ENCODE data around the gene NQO1.

NQO1 gene

DNA sequence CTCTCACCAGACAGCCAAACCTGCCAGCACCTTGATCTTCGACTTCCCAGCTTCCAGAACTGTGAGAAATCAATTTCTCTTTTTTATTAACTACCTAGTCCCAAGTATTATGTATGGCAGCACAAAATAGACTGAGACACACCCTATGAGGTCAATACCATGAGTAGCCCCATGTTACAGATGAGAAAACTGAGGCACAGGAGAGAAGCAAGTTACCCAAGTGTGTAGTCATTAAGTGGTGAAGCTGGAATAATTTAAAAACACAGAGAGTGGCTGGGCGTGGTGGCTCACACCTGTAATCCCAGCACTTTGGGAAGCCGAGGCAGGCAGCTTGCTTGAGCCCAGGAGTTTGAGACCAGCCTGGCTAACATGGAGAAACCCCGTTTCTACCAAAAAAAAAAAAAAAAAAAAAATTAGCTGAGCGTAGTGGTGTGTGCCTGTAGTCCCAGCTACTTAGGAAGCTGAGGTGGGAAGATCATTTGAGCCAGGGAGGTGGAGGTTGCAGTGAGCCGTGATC, 4.9 kb downstream of the NQO1 start:
- Histone ChIP-seq H2AFZ (ENCODE audit: low read depth, low read length, severe bottlenecking) (no peak overlapping the region), H3K4me2 (ENCODE audit: low read depth, low read length, poor library complexity, severe bottlenecking) (no peak overlapping the region), H3F3A (ENCODE audit: insufficient read depth) (no peaks in the 10 kb centered on the region), H3K9ac (ENCODE audit: low read length) (no peak overlapping the region), H3K27me3 (ENCODE audit: low read length) (no peaks in the 10 kb centered on the region), H3K27ac (ENCODE audit: low read depth, low read length) (no peak overlapping the region), H3K79me2 (ENCODE audit: insufficient read depth, low read length) (no peaks in the 10 kb centered on the region), H3K9me2 (replicated peaks; ENCODE audit: insufficient read depth, low read length) (no peaks in the 10 kb centered on the region), H4K20me1 (ENCODE audit: low read depth, low read length) (no peaks in the 10 kb centered on the region), H3K9me3 (ENCODE audit: insufficient read depth, low read length) (no peaks in the 10 kb centered on the region), H3K4me3 (ENCODE audit: insufficient read depth, low read length, poor library complexity, severe bottlenecking) (no peak overlapping the region), H3K36me3 (ENCODE audit: low read length) (no peaks in the 10 kb centered on the region)
- TF ChIP-seq EZH2phosphoT487 (conservative IDR thresholded peaks at IDR 0.05; ENCODE audit: low read length) (no peak), CTCF (IDR thresholded peaks at IDR 0.05; ENCODE audit: insufficient read depth, low read length, poor library complexity, severe bottlenecking) (no peak)

DNA sequence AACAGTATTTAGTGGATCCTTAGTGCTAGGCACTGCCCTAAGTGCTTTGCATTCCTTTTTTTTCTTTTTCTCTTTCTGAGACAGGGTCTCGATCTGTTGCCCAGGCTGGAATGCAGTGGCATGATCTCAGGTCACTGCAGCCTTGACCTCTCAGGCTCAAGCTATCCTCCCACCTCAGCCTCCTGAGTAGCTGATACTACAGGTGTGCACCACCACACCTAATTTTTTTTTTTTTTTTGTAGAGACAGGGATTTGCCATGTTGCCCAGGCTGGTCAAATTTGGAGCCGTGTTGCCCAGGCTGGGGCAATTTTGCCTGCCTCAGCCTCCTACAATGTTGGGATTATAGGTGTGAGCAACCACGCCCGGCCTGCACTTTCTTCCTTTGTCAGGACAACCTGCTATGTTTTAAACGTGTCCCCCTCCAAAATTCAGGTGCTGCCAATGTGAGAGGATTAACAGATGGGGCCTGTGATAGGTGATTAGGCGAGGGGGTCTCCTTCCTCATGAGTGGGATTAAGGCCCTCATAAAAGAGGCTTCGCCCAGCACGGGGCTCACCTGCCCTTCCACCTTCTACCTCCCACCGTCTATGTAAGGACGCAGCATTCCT, 5.4 kb downstream of the NQO1 start:
- Histone ChIP-seq H3F3A (ENCODE audit: insufficient read depth) (no peaks in the 10 kb centered on the region), H3K4me3 (ENCODE audit: insufficient read depth, low read length, poor library complexity, severe bottlenecking) (no peak overlapping the region), H3K4me2 (ENCODE audit: low read depth, low read length, poor library complexity, severe bottlenecking) (no peak overlapping the region), H3K27me3 (ENCODE audit: low read length) (no peaks in the 10 kb centered on the region), H4K20me1 (ENCODE audit: low read depth, low read length) (no peaks in the 10 kb centered on the region), H2AFZ (ENCODE audit: low read depth, low read length, severe bottlenecking) (no peak overlapping the region), H3K36me3 (ENCODE audit: low read length) (no peaks in the 10 kb centered on the region), H3K9ac (ENCODE audit: low read length) (no peak overlapping the region), H3K9me2 (replicated peaks; ENCODE audit: insufficient read depth, low read length) (no peaks in the 10 kb centered on the region), H3K9me3 (ENCODE audit: insufficient read depth, low read length) (no peaks in the 10 kb centered on the region), H3K79me2 (ENCODE audit: insufficient read depth, low read length) (no peaks in the 10 kb centered on the region), H3K27ac (ENCODE audit: low read depth, low read length) (no peak overlapping the region)
- no peak for TF ChIP-seq EZH2phosphoT487 (conservative IDR thresholded peaks at IDR 0.05; ENCODE audit: low read length)
- TF ChIP-seq CTCF (IDR thresholded peaks at IDR 0.05; ENCODE audit: insufficient read depth, low read length, poor library complexity, severe bottlenecking) = no peak

DNA sequence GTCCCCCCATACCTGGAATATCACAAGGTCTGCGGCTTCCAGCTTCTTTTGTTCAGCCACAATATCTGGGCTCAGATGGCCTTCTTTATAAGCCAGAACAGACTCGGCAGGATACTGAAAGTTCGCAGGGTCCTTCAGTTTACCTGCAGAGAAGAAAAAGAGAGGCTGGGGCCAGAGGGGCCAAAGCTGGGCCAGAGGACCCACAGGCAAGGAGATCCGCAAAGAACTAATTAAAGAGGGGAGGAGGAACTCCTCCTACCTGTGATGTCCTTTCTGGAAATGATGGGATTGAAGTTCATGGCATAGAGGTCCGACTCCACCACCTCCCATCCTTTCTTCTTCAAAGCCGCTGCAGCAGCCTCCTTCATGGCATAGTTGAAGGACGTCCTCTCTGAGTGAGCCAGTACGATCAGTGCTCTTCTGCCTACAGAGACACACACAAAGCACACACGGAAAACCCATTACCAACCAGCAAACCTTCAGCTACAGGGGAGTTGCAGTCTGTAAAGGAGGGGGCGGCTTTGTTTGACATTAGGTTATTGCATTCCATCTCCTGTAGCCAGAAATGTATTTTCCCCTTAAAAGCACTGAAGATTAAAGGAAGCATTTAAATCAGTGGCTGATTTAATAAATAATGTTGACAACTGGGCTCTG, 8.1 kb downstream of the NQO1 start:
- Histone ChIP-seq H2AFZ (ENCODE audit: low read depth, low read length, severe bottlenecking) (no peak overlapping the region), H3K9me3 (ENCODE audit: insufficient read depth, low read length) (no peaks in the 10 kb centered on the region), H3K4me2 (ENCODE audit: low read depth, low read length, poor library complexity, severe bottlenecking) (no peak overlapping the region), H3K27me3 (ENCODE audit: low read length) (no peaks in the 10 kb centered on the region), H3K9ac (ENCODE audit: low read length) (no peak overlapping the region), H3K27ac (ENCODE audit: low read depth, low read length) (no peak overlapping the region), H3K79me2 (ENCODE audit: insufficient read depth, low read length) (no peaks in the 10 kb centered on the region), H3F3A (ENCODE audit: insufficient read depth) (no peaks in the 10 kb centered on the region), H3K9me2 (replicated peaks; ENCODE audit: insufficient read depth, low read length) (no peaks in the 10 kb centered on the region), H3K36me3 (ENCODE audit: low read length) (no peaks in the 10 kb centered on the region), H4K20me1 (ENCODE audit: low read depth, low read length) (no peaks in the 10 kb centered on the region), H3K4me3 (ENCODE audit: insufficient read depth, low read length, poor library complexity, severe bottlenecking) (no peak overlapping the region)
- TF ChIP-seq CTCF (IDR thresholded peaks at IDR 0.05; ENCODE audit: insufficient read depth, low read length, poor library complexity, severe bottlenecking) (no peak), EZH2phosphoT487 (conservative IDR thresholded peaks at IDR 0.05; ENCODE audit: low read length) (no peak)
